HG03469 (cell line): ENCODE data around the gene MICU1.
"Not testable (repeated sequence)": the region's sequence is repeated elsewhere in the genome, so short reads cannot be mapped to it uniquely, and the experiment has no call there.

Source experiments
- ATAC-seq: cut with Tn5 transposase; IDR thresholded peaks from one replicate; pipeline ENCODE4 v1.9.1; 2021; ENCODE audit warnings: mild to moderate bottlenecking, moderate library complexity, moderate number of reproducible peaks; ENCODE audit not compliant: unreplicated experiment

Gene MICU1

GRCh38 chr10:72509206-72509799, 116.6 kb downstream of the MICU1 start:
- ATAC-seq: no peak

GRCh38 chr10:72508033-72508432, 117.8 kb downstream of the MICU1 start:
- no peak for ATAC-seq

GRCh38 chr10:72506474-72506873, 119.4 kb downstream of the MICU1 start:
- no peak for ATAC-seq

- ATAC-seq: no peak
Measured at GRCh38 chr10:72505435-72505834, 120.4 kb downstream of the MICU1 start.

GRCh38 chr10:72503694-72504438, 122.0 kb downstream of the MICU1 start:
- no peak for ATAC-seq

GRCh38 chr10:72503241-72503640, 122.6 kb downstream of the MICU1 start:
- no peak for ATAC-seq

GRCh38 chr10:72502581-72502980, 123.3 kb downstream of the MICU1 start:
- ATAC-seq: no peak

GRCh38 chr10:72499701-72500100, 126.2 kb downstream of the MICU1 start:
- no peak for ATAC-seq

- no peak for ATAC-seq
Measured at GRCh38 chr10:72490951-72491350, 134.9 kb downstream of the MICU1 start.

- ATAC-seq: no peak
Measured at GRCh38 chr10:72487521-72487920, 138.4 kb downstream of the MICU1 start.

- ATAC-seq: no peak
Measured at GRCh38 chr10:72487116-72487515, 138.8 kb downstream of the MICU1 start.

GRCh38 chr10:72485701-72486100, 140.2 kb downstream of the MICU1 start:
- no peak for ATAC-seq

- no peak for ATAC-seq
Measured at GRCh38 chr10:72484521-72484920, 141.4 kb downstream of the MICU1 start.

GRCh38 chr10:72483471-72483870, 142.4 kb downstream of the MICU1 start:
- ATAC-seq: no peak

GRCh38 chr10:72480861-72481260, 145.0 kb downstream of the MICU1 start:
- ATAC-seq: no peak

GRCh38 chr10:72477463-72477862, 148.4 kb downstream of the MICU1 start:
- no peak for ATAC-seq

GRCh38 chr10:72472306-72472705, 153.6 kb downstream of the MICU1 start:
- no peak for ATAC-seq

- ATAC-seq: no peak
Measured at GRCh38 chr10:72470666-72471065, 155.2 kb downstream of the MICU1 start.

GRCh38 chr10:72467064-72467463, 158.8 kb downstream of the MICU1 start:
- ATAC-seq: not testable (repeated sequence)

GRCh38 chr10:72466018-72466417, 159.9 kb downstream of the MICU1 start:
- no peak for ATAC-seq

- no peak for ATAC-seq
Measured at GRCh38 chr10:72464438-72464837, 161.4 kb downstream of the MICU1 start.

GRCh38 chr10:72462261-72462660, 163.6 kb downstream of the MICU1 start:
- ATAC-seq: no peak

GRCh38 chr10:72461085-72461484, 164.8 kb downstream of the MICU1 start:
- ATAC-seq: no peak
